HG03025 (cell line): ENCODE measurements around the gene PTPRG.

ENCODE experiments used
- ATAC-seq: cut with Tn5 transposase; IDR thresholded peaks from one replicate; pipeline ENCODE4 v1.9.1; 2021; ENCODE audit warnings: mild to moderate bottlenecking, moderate library complexity; ENCODE audit not compliant: unreplicated experiment, low FRiP score

PTPRG gene

GRCh38 chr3:62113092-62113491 is 551.7 kb downstream of the PTPRG start:
- ATAC-seq = no peak

- no peak for ATAC-seq
Observed at GRCh38 chr3:62114763-62115162, 553.4 kb downstream of the PTPRG start.

- ATAC-seq = no peak
Observed at GRCh38 chr3:62117903-62118548, 556.7 kb downstream of the PTPRG start.

GRCh38 chr3:62119139-62119538 is 557.8 kb downstream of the PTPRG start:
- ATAC-seq = no peak

- ATAC-seq = no peak
Observed at GRCh38 chr3:62122819-62123218, 561.4 kb downstream of the PTPRG start.

GRCh38 chr3:62125380-62125779 is 564.0 kb downstream of the PTPRG start:
- no peak for ATAC-seq

GRCh38 chr3:62127116-62127515 is 565.7 kb downstream of the PTPRG start:
- ATAC-seq = no peak

GRCh38 chr3:62128051-62128450 is 566.7 kb downstream of the PTPRG start:
- ATAC-seq = no peak

- no peak for ATAC-seq
Observed at GRCh38 chr3:62128681-62129080, 567.3 kb downstream of the PTPRG start.

GRCh38 chr3:62131050-62131449 is 569.7 kb downstream of the PTPRG start:
- ATAC-seq = no peak

- ATAC-seq = no peak
Observed at GRCh38 chr3:62131620-62132019, 570.2 kb downstream of the PTPRG start.

- no peak for ATAC-seq
Observed at GRCh38 chr3:62132027-62132602, 570.7 kb downstream of the PTPRG start.

GRCh38 chr3:62133015-62133414 is 571.6 kb downstream of the PTPRG start:
- no peak for ATAC-seq

GRCh38 chr3:62134061-62134496 is 572.7 kb downstream of the PTPRG start:
- no peak for ATAC-seq

- ATAC-seq = no peak
Observed at GRCh38 chr3:62135741-62136140, 574.4 kb downstream of the PTPRG start.

GRCh38 chr3:62139957-62140356 is 578.6 kb downstream of the PTPRG start:
- no peak for ATAC-seq

GRCh38 chr3:62142331-62143085 is 581.1 kb downstream of the PTPRG start:
- ATAC-seq = no peak

GRCh38 chr3:62143843-62144450 is 582.6 kb downstream of the PTPRG start:
- ATAC-seq = no peak

- ATAC-seq = no peak
Observed at GRCh38 chr3:62144482-62144881, 583.1 kb downstream of the PTPRG start.

- ATAC-seq = no peak
Observed at GRCh38 chr3:62145086-62145757, 583.9 kb downstream of the PTPRG start.

GRCh38 chr3:62149539-62149938 is 588.2 kb downstream of the PTPRG start:
- no peak for ATAC-seq
